Renal cortex interstitium (tissue), 11 donors: ENCODE results near the gene TSGA10. TPM values are rescaled to one million over a fixed set of nuclear protein-coding genes. Genes with fewer than 3 reads are reported as not detected.
"Not testable (repeated sequence)": the region's sequence is repeated elsewhere in the genome, so short reads cannot be mapped to it uniquely, and the experiment has no call there.

Experiments used
- DNase-seq, 11 donors: peaks; one replicate each; pipeline ENCODE4 v3.0.0-alpha.2; 2013; ENCODE audit warnings: low read depth in 9 of 11, low spot score in 4 of 11; ENCODE audit errors: extremely low read depth in 1 of 11
- polyA plus RNA-seq, 3 donors: library from polyadenylated mRNA; unstranded; fragments of 120-200 nt; gene quantifications; one replicate each; pipeline ENCODE4 v1.2.1, GENCODE V29; 2013; ENCODE audit not compliant: insufficient read length in 3 of 3

The TSGA10 gene
- polyA plus RNA-seq, 3 donors = 14.4 to 20.4 (median 14.7) TPM

DNA sequence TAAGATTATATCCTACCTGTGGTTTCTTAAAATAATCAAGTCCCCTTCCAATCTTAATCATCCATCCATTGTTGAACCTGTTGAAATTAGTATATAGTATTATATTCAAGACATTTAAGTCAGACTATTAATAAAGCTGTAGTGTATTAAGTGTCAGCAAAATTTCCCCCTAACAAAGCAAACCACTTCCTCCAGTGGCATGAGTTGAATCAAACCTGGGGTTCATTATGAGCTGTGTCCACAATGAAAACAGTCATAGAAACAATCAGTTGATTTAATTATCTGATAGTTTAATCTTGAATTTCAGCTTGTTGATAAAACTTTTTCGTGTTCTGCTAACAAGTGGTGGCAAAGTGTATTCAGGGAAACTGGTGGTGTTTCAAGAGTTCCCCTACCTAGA, 14.8 kb upstream of the TSGA10 start:
- no peak for DNase-seq

DNA sequence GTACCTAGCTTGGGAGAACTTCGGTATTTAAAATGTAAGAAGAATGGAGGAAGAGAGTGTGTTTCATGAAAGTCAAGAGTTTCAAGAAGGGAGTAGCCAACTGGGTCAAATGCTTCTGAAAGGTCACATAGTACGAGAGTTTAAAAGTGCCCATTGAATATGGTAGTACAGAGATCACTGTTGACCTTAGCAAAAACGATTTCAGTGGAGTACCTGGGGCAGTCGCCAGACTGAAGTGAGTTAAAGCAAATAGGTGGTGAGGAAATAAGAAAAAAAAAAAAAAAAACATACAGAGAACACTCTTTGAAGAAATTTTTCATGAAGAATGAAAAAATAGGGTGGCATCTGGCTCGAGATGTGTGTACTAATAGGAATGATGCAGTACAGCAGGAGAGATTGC, 11.5 kb upstream of the TSGA10 start:
- no peak for DNase-seq

DNA sequence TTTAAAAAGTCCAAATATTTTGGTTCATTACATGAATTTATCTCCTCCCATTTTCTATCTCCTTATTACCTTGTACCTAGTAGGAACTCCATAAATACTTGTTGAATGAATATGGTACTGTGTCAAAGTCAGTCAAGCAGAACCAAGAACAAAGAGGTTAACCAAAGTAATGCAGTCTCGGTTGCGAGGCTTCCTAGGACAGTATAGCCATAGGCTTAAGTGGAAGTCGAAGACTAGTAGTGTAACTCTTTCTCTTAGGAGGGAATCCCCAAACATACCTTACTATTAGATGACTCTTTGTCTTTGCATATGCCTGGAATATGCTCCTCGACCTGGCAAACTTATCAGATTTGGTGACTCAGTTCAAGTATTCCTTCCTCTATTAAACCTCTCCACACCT, 4.9 kb upstream of the TSGA10 start:
- DNase-seq = no peak

DNA sequence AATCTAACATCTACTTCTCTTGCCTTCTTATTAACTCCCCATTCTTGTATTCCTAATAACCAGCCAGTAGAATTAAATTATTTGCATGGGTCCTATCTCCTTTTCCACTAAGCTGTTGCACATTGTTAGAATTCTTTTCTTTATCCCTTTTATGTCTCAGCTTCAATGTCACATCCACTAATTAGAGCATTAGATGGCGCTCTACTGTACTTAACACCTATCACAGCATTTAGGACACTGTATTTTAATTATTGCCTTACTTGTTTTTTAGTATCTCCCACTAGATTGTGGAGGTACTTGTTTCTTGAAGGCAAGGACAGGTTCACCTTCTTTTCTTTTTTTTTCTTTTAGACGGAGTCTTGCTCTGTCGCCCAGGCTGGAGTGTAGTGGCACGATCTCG, 3.9 kb upstream of the TSGA10 start:
- no peak for DNase-seq

DNA sequence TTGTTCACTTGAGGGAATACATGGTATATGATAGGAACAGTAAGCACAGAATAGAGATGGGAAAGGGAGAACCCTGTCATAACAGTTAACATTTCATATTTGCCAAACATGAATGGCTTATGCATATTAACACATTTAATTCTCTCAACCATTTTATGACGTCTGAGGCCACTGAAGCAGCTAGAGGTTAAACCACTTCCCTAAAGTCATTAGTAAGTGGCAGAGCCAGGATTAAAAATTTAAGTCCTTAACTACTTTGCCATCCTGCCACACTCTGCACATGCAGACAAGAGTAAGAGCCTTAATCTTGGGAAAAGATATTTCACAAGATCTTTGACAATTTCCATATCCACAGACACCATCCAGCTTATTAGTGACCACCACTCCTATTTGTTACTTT, 2.1 kb upstream of the TSGA10 start:
- no peak for DNase-seq

GRCh38 chr2:99153921-99154604, 679 bp downstream of the TSGA10 start:
- DNase-seq = no peak

GRCh38 chr2:99152199-99152895, 2.4 kb downstream of the TSGA10 start:
- DNase-seq = peak in 3 of 11 donors; percentile 31 to 50 (median 40)

DNA sequence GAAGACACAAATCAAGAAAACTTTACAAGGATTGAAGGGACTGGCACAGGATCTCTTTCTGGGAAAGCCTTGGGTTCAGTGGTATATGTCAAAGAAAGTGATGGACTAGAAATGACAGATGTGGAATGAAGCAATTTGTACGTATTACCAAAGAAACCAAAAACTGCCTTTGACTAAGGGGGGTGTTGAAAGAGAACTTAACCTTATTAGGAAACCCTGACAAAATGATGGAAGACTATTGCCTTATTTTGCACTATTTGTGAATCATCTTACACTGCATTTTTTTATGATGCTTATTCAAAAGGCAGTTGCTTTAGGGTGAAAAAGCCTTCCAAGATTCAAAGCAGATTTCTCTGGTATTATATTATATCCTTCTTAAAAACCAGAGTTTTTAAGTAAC, 4.0 kb downstream of the TSGA10 start:
- no peak for DNase-seq

- peak; percentile 83 to 93 (median 90) for DNase-seq
These were observed 13.3 kb downstream of the TSGA10 start, which contains the start of gene C2orf15 for GRCh38 chr2:99141110-99142108. Gene C2orf15, plus strand, starts transcription at chr2:99141707. Its CDS starts 8,852 bp downstream, at chr2:99150559.

DNA sequence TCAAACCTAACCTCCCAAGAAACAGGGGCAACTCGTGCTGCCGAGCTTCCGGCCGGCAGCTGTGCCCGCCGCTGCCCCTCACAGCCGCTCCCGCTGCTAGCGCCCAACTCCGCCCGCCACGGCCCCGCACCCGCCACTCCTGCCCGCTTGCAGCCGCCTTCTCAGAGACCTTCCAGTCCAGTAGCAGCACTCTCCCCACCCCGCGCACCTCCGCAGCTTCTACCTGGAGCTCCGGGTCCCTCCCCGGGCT, 14.0 kb downstream of the TSGA10 start:
- DNase-seq = peak in 1 of 11 donors; percentile 38

DNA sequence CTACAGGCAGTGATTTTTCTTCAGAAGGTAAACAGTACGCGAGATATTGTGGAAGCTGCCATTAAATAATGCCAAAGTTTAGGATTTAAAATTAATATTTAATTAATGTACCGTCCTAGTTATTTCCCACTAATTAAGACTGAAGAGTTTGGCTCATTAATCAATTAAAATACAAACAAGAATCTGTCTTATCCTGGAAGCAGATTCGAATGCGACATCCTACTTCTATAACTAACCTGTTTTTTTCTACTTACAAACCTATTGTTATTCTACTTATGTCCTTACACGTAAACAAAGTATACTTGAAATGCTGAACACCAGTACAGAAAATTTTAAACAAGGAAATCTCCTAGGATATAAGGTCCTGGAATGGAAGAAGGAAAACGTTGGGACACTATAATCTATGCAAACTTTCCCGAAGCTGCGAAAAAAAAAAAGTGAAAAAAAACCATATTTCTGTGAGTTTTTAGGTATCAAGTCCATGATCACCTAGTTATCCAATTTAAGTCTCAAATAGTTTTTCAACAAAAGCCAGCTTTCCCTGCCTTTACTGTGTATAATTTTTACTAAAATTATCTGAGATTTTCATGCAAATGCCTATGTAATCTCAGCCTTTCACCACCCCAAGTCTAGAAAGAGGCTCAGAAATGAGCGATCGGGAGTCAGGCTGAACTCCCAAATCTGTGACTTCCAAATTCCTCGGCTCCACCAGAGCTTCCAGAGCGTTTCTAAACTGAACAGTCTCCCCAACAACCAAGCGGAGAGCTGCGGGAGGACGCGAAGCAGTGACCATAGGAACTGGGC, 14.5 kb downstream of the TSGA10 start:
- peak in 5 of 11 donors; percentile 19 to 56 (median 44) for DNase-seq

- no peak for DNase-seq
These were observed 15.7 kb downstream of the TSGA10 start for GRCh38 chr2:99139003-99139402.

DNA sequence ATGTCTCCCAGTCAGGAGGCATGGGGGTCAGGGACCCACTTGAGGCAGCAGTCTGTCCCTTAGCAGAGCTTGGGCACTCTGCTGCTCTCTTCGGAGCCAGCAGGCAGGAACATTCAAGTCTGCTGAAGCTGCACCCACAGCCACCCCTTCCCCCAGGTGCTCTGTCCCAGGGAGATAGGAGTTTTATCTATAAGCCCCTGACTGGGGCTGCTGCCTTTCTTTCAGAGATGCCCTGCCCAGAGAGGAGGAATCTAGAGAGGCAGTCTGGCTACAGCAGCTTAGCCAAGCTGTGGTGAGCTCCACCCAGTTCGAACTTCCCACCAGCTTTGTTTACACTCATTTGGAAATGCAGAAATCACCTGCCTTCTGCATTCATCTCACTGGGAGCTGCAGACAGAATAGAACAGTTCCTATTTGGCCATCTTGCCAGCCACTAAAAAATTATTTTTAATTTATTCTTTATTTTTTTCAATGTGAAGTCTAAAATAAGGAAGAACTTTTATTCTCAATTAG, 19.6 kb downstream of the TSGA10 start:
- DNase-seq = not testable (repeated sequence)

GRCh38 chr2:99127981-99128380, 26.8 kb downstream of the TSGA10 start:
- DNase-seq = no peak

- no peak for DNase-seq
These were observed 42.1 kb downstream of the TSGA10 start for GRCh38 chr2:99112617-99113016.

- DNase-seq = no peak
These were observed 42.8 kb downstream of the TSGA10 start for GRCh38 chr2:99111945-99112344.

DNA sequence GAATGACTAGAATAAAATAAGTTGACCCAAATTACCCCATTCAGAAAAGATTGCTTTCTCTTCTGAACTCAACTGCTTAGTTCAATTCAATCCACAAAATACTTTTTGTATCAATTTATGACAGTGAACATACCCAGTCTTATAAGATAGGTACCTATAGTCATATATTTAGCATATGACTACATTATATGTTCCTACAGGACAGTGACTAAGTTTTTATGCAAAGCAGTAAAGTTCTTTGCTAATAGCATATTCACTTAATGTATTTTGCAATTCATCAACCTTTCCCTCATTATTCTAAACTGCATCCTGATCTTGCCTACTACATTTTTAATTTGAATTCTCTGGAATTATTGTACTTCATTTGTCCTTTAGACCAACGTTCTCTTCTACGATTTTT, 43.5 kb downstream of the TSGA10 start:
- no peak for DNase-seq

GRCh38 chr2:99106913-99107312, 47.8 kb downstream of the TSGA10 start:
- DNase-seq = no peak

- DNase-seq = no peak
These were observed 50.7 kb downstream of the TSGA10 start for GRCh38 chr2:99104006-99104405.
